Fibroblast of skin of right quadriceps (primary cell): Measurements from ENCODE around the gene CARM1.
A peak's percentile ranks its signal among the peaks of the same experiment; 100 is the strongest.
"Not testable (repeated sequence)": the region's sequence is repeated elsewhere in the genome, so short reads cannot be mapped to it uniquely, and the experiment has no call there.

Experiments
- DNase-seq: peaks from one replicate; pipeline ENCODE4 v3.0.0-alpha.2; 2013

Gene CARM1

DNA sequence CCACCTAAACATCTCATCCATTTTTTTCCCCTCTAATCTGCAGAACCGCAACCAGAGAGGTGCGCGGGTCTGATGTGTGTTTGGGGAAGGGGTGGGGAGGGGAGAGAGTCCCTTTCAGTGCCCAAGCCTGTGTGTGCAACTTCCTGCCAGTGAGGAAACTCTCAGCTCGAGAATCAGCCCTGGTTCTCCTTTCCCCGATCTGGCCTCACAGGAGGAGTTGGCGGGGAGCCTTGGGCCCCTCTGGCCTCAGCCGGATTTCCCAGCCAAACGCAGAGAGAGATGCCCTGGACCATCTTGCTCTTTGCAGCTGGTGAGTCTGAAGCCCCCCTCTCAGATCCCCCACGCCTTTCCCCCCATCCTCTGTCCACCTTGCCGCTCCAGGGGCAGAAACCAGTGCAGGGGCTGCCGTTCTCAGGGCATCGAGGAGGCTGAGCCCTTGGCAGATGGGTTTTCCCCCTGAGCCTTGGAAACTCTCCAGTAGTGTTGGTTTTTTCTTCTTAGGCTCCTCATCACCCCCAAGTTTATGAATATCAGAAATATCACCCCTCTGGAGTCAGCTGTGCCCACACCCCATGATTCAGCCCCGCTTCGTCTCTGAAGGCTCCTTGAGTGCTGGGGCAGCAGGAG, 23.0 kb upstream of the CARM1 start, which contains the start of gene C19orf38:
Gene C19orf38 (plus strand): TSS at position 186 of the 627 bp plus-strand sequence. CDS start 94 bp downstream, at position 280.
- no peak for DNase-seq

DNA sequence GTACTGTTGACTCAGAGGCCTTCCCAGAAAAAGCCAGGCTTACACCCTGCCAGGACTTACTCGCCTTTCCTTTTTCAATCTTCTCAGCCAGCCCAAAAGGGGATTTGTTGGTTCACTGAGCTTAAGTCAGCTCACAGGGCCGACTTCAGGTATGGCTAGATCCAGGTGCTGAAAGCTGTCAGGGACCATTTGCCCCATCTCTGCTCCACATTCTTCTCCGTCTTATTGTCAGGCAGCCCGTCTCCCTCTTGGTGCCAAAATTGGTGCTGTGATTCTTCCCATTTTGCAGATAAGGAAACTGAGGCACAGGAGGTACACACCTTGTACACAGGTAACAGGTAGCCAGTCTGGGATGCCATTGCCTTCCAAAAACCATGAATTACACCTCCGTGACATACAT, 20.7 kb upstream of the CARM1 start:
- DNase-seq: no peak

DNA sequence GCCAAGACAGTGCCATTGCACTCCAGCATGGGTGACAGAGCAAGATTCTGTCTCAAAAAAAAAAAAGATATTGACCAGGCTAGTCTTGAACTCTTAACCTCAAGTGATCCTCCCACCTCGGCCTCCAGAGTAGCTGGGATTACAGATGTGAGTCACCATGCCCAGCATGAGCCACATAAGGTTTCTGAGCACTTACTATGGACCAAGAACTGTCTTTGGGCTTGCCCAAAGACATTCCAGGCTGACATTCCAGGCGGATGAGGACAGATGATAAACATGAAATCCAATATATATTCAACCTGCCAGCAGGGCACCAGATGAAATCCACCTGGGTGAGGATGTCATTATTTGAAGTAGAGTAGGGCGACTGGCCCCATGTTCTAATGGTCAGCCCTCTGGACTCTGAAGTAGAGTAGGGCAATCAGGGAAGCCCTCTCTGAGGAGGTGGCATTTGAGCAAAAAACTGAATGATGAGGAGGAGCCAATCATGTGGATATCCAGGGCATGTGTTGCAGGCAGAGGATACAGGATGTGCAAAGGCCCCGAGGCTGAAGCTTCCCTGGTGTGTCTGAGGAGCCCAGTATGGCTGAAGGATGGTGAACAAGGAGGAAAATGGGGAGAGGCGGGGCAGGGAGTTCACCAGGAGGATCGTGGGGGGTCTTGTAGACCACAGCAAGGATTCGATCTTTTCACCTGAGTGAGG, 19.1 kb upstream of the CARM1 start:
- DNase-seq: peak; percentile 63

DNA sequence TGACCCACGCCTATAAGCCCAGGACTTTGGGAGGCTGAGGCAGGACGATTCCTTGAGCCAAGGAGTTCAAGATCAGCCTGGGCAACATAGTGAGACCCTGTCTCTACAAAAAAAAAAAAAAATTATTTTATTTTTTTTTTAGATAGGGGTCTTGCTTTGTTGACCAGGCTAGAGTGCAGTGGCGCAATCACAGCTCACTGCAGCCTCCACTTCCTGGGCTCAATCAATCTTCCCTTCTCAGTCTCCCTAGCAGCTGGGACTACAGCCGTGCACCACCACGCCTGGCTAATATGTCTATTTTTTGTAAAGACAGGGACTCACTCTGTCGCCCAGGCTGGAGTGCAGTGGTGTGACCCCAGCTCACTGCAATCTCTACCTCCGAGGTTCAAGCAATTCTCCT, 18.4 kb upstream of the CARM1 start:
- DNase-seq: no peak

DNA sequence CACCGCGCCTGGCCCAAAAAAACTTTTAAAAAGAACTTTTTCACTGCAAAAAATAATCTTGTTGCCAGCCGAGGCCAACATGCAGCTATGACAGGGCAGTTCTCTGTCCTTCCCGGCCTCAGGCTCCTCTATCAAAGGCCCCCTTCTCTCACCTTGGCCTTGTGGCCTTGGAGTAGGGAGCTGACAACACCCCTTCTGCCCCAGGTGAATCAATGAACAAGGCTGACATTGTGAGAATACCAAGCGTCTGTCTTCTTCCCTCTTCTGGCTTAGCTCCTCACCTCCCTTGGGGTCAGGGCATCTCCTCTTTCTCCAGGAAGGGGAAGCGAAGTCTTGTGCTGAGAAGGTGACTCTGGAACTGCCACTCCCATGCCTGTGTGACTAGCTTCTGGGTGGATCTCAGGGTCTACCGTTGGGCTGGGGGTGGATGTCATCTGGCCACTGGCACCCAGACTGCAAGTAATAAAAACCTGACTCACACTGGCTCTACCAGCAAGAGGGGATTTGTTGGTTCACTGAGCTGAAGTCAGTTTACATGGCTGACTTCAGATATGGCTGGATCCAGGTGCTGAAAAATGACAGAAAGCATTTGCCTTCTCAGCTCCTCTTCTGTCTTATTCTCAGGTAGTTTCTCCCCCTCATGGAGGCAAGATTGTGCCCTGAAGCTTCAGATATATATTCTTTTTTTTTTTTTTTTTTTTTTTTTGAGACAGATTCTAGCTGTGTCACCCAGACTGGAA, 16.8 kb upstream of the CARM1 start:
- DNase-seq: no peak

DNA sequence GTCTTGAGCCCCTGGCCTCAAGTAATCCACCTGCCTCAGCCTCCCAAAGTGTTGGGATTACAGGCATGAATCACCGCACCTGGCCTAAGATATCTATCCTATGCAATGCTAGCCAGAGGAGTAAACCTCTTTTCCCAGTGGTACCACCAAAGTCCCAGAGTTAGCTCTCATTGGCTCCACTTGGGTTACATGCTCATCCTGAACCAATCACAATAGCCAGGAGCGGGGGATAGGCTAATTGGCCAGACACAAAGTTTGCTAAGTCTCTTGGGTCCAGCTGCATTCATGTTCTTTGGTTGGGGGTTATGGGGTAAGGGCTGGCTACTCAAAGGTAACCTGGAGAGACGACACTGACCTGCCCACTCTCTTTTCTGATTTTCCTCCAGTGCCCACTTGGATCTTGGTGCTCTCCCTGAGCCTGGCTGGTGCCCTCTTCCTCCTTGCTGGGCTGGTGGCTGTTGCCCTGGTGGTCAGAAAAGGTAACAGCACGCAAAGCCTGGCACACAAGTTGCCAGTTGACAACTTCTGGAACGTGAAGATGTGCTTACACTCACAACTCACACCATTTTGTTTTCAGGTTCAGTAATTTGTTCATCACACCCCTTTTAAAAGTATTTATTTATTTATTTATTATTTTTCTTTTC, 15.4 kb upstream of the CARM1 start:
- no peak for DNase-seq

DNA sequence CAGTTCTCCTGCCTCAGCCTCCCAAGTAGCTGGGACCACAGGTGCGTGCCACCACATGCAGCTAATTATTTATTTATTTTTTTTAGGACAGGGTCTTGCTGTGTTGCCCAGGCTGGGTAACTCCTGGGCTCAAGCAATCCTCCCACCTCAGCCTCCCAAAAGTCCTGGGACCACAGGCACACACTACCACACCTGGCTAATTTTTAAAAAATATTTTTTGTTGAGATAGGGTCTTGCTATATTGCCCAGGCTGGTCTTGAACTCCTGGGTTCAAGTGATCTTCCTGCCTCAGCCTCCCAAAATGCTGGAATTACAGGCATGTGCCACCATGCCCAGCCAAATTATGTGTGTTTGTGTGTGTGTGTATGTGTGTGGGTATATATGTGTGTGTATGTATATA, 14.5 kb upstream of the CARM1 start:
- not testable (repeated sequence) for DNase-seq

GRCh38 chr19:10858204-10858828, 13.0 kb upstream of the CARM1 start:
- DNase-seq: peak; percentile 20

- peak; percentile 15 for DNase-seq
These were observed 10.2 kb upstream of the CARM1 start for GRCh38 chr19:10861103-10861651.

DNA sequence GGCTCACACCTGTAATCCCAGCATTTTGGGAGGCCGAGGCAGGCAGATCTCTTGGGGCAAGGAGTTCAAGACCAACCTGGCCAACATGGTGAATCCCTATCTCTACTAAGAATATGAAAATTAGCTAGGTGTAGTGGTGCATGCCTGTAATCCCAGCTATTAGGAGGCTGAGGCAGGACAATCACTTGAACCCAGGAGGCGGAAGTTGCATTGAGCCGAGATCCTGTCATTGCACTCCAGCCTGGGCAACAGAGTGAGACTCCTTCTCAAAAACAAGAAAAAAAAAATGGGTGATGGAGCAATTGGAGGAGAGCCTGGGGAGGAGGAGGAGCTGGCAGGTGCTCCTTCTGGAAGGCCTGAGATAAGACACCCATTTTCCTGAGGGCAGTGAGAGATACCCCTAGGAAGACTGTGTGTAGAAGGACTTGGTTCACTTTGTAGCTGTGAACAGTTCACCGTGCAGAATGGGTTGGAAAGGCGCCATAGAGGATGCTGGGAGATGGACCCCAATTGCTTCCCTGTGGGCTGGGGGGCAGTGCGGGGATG, 8.7 kb upstream of the CARM1 start:
- no peak for DNase-seq

DNA sequence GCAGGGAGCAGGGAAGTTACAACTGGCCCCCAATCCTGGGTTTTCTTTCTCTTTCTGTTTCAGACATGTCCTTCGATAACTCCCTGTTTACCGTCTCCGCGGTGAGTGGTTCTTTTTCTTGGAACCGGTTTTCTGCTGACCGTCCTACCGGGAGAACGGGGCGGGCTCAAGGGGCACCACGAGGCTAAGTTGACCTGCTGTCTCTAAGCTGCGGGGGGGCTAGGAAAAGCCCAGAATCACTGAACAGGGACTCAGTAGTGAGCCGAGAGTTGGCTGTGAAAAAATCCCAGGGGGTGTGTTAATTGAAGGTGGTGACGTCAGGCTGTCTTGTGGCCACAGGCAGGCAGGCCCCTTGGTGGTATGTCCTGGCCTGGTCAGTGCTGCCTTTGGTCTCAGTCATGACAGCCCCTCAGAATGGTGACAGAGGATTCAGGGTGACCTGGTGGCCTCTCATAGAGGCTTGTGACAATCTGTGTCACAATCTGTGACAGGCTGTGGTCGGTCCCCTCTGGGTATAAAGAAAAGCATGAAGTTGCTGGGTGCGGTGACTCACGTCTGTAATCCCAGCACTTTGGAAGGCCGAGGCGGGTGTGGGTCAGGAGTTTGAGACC, 8.1 kb upstream of the CARM1 start:
- peak; percentile 20 for DNase-seq

GRCh38 chr19:10864538-10864899, 6.8 kb upstream of the CARM1 start:
- peak; percentile 69 for DNase-seq

DNA sequence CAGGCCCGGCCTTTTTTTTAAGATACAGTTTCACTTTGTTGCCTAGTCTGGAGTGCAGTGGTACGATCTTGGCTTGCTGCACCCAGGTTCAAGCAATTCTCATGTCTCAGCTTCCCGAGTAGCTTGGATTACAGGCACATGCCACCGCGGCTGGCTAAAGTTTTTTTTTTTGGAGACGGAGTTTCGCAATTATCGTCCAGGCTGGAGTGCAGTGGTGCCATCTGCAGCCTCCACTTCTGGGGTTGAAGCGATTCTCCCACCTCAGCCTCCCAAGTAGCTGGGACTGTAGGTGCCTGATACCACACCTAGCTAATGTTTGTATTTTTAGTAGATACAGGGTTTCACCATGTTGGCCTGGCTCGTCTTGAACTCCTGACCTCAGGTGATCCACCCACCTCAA, 4.9 kb upstream of the CARM1 start:
- no peak for DNase-seq

GRCh38 chr19:10868872-10869547, 2.3 kb upstream of the CARM1 start:
- DNase-seq: no peak

GRCh38 chr19:10869872-10870311, 1.5 kb upstream of the CARM1 start:
- DNase-seq: not testable (repeated sequence)

DNA sequence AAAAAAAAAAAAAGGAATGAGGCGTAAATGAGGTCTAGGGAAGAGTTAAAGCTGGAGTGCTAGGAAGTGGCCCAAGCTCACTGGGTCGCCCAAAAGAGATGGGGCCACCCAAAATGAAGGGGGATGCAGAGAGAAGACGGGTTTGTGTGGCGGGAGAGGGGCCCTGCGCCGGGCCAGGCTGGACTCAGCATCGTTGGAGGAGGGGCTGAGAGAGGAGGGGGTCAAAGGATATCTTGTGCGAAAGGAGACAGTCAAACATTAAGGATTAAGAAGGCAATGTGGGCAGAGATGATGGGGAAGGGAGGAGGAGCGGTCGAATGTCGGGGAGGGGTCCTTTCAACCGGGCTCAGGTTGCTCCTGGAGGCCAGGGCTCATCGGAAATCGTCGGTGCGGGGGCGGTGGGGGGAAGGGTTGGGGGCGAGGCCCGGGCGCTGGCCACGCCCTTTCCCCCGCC, 825 bp upstream of the CARM1 start:
- DNase-seq: no peak

DNA sequence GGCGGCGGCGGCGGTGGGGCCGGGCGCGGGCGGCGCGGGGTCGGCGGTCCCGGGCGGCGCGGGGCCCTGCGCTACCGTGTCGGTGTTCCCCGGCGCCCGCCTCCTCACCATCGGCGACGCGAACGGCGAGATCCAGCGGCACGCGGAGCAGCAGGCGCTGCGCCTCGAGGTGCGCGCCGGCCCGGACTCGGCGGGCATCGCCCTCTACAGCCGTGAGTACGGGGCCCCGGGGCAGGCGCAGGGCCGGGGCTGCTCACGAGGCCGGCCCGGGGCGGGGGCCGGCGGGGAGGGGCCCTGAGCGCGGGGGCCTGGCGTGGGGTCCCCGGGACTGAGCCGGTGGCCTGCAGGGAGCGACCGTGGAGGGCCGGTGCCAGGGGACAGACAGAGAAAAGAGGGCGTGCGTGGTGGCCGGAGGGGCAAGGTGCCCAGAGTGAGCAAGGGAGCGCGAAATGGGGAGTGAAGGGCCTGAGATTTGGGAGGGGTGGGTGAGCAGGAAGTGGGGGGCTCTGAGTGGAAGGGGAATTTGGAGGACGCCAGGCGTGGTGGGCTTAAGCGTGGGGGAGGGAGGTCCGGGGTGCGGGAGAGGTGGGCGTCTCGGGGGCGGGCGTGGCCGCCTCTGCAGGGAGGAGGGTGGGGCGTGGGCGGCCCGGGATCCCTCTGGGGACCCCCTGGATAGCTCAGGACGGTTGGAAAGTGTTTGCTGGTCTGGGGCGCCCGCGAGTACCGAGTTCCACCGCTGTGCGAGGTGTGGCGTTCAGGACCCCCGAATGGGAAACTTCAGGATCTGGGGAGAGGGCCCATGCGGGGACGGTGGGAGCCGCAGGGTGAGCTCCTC, 575 bp downstream of the CARM1 start:
- peak; percentile 21 for DNase-seq

DNA sequence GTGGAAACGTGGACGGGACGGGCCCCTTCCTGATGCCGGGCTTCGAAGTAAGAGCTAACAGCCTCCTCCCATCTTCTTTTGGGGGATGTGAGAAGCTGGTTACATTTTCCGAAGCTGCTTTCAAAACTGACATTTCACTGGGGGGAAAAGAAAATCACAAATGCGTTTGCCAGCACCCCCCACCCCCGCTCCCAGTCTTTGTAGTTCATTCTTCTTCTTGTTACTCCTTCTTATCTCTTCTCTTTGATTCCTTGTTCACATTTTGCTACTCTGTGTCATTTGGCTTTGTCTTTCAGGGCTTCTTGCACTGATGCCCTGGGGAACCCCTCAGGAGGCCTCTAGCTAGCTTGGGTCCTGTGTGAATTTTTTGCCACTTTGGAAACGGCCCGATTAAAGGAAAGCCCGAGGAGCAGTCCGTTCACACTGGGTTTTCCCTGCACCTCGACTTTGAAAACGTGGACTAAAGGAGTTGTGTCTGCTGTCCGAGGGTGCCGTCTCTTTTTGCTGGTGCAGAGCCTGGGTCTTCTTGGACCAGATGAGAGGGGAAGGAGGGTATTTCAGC, 1.3 kb downstream of the CARM1 start:
- DNase-seq: no peak

DNA sequence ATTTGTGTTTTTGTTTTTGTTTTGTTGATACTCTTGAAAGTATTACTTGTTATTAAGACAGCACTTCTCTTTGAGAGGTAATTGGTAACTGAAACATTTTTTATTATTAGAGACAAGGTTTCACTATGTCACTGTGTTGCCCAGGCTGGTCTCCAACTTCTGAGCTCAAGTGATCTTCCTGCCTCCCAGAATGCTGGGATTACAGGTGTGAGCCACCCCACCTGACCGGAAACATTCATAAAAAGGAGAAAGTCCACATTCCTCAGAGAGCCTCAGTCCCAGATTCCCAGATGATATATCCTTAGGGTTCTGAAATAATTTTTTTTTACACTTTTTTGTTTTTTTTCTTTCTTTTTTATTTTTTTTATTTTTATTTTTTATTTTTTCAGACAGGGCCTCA, 2.7 kb downstream of the CARM1 start:
- DNase-seq: no peak
